ENCODE measurements around the gene RERE.

DNA sequence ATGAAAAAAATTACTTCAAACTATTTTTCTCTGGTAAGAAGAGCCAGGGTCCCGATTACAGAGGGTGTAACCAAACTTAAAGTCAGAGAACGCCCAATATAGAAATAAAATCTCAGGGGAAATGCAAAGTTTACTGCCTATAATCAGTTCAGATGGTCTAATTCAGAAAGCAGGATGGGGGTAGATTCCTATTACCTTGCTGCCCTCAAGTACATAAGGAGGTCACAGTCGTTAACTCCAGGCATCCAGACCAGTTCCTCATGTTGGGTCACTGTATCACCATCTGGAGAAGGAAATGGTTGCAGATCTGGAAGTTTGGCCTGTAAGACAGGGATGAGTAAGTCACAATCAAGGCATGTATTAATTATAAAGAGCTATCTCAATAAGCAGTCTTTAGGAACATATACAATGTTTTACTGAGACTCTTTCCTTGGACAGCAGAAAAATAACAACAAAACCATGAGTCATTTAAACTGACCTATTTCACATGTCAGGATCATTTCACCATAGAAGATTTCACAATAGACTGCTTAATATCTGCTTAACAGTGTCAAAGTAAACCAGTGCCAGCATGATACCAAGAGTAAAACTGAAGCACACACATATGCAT lies 320.1 kb downstream of the RERE start:
- TF ChIP-seq, protein P1, sequence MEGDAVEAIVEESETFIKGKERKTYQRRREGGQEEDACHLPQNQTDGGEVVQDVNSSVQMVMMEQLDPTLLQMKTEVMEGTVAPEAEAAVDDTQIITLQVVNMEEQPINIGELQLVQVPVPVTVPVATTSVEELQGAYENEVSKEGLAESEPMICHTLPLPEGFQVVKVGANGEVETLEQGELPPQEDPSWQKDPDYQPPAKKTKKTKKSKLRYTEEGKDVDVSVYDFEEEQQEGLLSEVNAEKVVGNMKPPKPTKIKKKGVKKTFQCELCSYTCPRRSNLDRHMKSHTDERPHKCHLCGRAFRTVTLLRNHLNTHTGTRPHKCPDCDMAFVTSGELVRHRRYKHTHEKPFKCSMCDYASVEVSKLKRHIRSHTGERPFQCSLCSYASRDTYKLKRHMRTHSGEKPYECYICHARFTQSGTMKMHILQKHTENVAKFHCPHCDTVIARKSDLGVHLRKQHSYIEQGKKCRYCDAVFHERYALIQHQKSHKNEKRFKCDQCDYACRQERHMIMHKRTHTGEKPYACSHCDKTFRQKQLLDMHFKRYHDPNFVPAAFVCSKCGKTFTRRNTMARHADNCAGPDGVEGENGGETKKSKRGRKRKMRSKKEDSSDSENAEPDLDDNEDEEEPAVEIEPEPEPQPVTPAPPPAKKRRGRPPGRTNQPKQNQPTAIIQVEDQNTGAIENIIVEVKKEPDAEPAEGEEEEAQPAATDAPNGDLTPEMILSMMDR (IDR thresholded peaks at IDR 0.05): no peak
- TF ChIP-seq POLR2AphosphoS5 (IDR thresholded peaks at IDR 0.05; ENCODE audit: low read depth, low read length) (no peak), SIN3A (IDR thresholded peaks at IDR 0.05; ENCODE audit: borderline replicate concordance, insufficient read depth, low read depth, low read length) (no peak), TCF7L2 (IDR thresholded peaks at IDR 0.05; ENCODE audit: low read depth, low read length) (no peak)
- TF ChIP-seq, protein P2, sequence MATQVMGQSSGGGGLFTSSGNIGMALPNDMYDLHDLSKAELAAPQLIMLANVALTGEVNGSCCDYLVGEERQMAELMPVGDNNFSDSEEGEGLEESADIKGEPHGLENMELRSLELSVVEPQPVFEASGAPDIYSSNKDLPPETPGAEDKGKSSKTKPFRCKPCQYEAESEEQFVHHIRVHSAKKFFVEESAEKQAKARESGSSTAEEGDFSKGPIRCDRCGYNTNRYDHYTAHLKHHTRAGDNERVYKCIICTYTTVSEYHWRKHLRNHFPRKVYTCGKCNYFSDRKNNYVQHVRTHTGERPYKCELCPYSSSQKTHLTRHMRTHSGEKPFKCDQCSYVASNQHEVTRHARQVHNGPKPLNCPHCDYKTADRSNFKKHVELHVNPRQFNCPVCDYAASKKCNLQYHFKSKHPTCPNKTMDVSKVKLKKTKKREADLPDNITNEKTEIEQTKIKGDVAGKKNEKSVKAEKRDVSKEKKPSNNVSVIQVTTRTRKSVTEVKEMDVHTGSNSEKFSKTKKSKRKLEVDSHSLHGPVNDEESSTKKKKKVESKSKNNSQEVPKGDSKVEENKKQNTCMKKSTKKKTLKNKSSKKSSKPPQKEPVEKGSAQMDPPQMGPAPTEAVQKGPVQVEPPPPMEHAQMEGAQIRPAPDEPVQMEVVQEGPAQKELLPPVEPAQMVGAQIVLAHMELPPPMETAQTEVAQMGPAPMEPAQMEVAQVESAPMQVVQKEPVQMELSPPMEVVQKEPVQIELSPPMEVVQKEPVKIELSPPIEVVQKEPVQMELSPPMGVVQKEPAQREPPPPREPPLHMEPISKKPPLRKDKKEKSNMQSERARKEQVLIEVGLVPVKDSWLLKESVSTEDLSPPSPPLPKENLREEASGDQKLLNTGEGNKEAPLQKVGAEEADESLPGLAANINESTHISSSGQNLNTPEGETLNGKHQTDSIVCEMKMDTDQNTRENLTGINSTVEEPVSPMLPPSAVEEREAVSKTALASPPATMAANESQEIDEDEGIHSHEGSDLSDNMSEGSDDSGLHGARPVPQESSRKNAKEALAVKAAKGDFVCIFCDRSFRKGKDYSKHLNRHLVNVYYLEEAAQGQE (IDR thresholded peaks at IDR 0.05; ENCODE audit: insufficient read depth in 1 of 2, low read depth in 2 of 2, low read length in 1 of 2): no peak

Measured in Panc1 (cell line).